Measurements from ENCODE around the gene LIN37. TPM values are rescaled to one million over a fixed set of nuclear protein-coding genes. Genes with fewer than 3 reads are reported as not detected.

The LIN37 gene
- polyA plus RNA-seq, 1 donor (not counting 4 experiments of a cell fraction or from before 2014, with no cell fraction given), result 6.7 TPM

DNA sequence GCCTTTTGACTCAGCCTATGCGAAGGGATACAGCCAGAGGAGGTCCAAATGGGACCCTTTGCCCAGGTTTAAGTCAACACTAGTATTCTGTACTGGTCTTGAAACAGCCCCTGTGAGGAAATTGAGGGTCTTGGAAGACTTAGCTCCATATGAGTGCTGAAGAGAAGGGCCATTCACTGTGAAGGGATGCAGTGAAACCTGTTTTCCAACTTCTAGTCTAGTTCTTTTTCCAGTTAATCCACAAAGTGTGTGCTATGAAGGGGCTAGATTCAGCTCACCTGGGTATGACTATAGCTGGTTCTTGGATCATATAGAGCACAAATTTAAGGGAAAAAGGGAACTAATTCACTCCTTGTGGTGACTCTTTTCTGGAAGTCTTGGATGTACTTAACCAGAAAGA, 40.0 kb upstream of the LIN37 start:
- Histone ChIP-seq H3K4me2 (ENCODE audit: control insufficient read depth, extremely low read depth, insufficient read depth, low read depth, low read length) (no peak overlapping the region), H2AFZ (ENCODE audit: control insufficient read depth, low read length) (no peak overlapping the region), H3K9me3 (ENCODE audit: control insufficient read depth, low read depth, low read length) (no peaks in the 10 kb centered on the region), H3K9ac (ENCODE audit: control insufficient read depth, extremely low read depth, insufficient read depth, low read length) (no peak overlapping the region), H3K36me3 (ENCODE audit: control insufficient read depth in 2 of 2, extremely low read depth in 1 of 2, insufficient read depth in 2 of 2, low read length in 2 of 2) (no peaks in the 10 kb centered on the region), H4K20me1 (ENCODE audit: control insufficient read depth, extremely low read depth, insufficient read depth, low read length) (no peaks in the 10 kb centered on the region), H3K4me3 (ENCODE audit: control insufficient read depth in 2 of 3, extremely low read depth in 1 of 3, insufficient read depth in 2 of 3, low read depth in 1 of 3, low read length in 3 of 3) (no peak overlapping the region), H3K9me1 (ENCODE audit: control insufficient read depth, extremely low read depth, insufficient read depth, low read length) (no peaks in the 10 kb centered on the region), H3K4me1 (ENCODE audit: control insufficient read depth, extremely low read depth, insufficient read depth, low read length) (peaks cover 6% of the 10 kb centered on the region), H3K27ac (ENCODE audit: control insufficient read depth, insufficient read depth, low read length) (no peak overlapping the region), H3K27me3 (ENCODE audit: control insufficient read depth, extremely low read depth, insufficient read depth, low read length) (no peaks in the 10 kb centered on the region), H3K79me2 (ENCODE audit: control insufficient read depth, insufficient read depth, low read length) (no peaks in the 10 kb centered on the region)
- no peak for FAIRE-seq
- DNase-seq (ENCODE audit: low read depth, low spot score), result no peak
- dilution Hi-C loops (cut with MboI; ENCODE audit: extremely low pct_ligation_motif_present, low sequenced_read_pairs), result no loop called here
- no peak for TF ChIP-seq EZH2 (IDR thresholded peaks at IDR 0.05; ENCODE audit: low read length)
- TF ChIP-seq, protein P1, sequence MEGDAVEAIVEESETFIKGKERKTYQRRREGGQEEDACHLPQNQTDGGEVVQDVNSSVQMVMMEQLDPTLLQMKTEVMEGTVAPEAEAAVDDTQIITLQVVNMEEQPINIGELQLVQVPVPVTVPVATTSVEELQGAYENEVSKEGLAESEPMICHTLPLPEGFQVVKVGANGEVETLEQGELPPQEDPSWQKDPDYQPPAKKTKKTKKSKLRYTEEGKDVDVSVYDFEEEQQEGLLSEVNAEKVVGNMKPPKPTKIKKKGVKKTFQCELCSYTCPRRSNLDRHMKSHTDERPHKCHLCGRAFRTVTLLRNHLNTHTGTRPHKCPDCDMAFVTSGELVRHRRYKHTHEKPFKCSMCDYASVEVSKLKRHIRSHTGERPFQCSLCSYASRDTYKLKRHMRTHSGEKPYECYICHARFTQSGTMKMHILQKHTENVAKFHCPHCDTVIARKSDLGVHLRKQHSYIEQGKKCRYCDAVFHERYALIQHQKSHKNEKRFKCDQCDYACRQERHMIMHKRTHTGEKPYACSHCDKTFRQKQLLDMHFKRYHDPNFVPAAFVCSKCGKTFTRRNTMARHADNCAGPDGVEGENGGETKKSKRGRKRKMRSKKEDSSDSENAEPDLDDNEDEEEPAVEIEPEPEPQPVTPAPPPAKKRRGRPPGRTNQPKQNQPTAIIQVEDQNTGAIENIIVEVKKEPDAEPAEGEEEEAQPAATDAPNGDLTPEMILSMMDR (optimal IDR thresholded peaks at IDR 0.05 in 1 of 3, IDR thresholded peaks at IDR 0.05 in 1 of 3, conservative IDR thresholded peaks at IDR 0.05 in 1 of 3; ENCODE audit: extremely low read depth in 1 of 3, insufficient read depth in 2 of 3, low read length in 3 of 3), result no peak

DNA sequence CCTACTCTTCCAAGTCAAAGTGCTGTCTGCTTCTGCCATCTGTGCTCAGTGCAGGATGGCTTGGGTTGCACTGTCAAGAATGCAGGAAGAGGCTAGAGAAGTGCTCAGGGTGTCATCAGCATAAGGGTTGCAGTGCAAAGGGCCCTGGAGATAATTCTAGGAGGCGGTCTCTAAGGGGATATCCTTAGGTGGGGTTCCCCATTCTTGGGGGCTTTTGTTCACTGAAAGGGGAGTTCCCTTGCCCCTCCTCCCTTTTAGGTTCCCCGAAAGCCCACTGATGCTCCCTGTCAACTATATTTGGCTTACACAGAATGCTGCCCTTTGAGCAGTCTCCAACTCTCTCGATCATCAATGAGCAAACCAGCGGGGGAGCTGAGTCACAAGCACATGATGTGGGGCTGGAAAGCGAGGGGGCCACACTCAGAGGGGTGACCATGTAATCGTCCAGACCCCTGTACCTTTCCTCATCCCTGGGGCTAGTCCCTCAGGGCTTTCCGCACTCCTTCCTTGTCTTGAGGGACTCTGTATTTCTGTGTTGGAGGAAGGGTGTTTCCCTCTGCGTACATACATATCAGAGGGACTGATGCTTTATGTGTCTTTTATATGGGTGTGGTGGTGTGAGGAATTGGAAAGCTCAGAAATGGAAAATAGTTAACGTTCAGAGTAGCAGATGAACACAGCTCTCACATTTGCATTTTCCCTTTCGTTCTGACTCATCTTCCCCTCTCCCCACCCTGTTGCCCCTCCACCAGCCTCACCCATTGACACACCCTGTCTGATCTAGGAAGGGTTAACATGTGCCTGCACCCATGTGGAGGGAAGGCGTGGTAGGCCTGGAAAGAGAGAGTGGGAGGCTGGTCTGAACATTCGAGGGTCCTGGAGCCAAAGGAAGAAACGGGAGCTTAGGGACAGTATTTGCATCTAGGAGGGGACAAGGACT, 37.3 kb upstream of the LIN37 start:
- TF ChIP-seq EZH2 (IDR thresholded peaks at IDR 0.05; ENCODE audit: low read length), result no peak
- TF ChIP-seq, protein P1 (optimal IDR thresholded peaks at IDR 0.05 in 1 of 3, IDR thresholded peaks at IDR 0.05 in 1 of 3, conservative IDR thresholded peaks at IDR 0.05 in 1 of 3; ENCODE audit: extremely low read depth in 1 of 3, insufficient read depth in 2 of 3, low read length in 3 of 3), result no peak
- Histone ChIP-seq H3K9ac (ENCODE audit: control insufficient read depth, extremely low read depth, insufficient read depth, low read length) (no peak overlapping the region), H3K4me2 (ENCODE audit: control insufficient read depth, extremely low read depth, insufficient read depth, low read depth, low read length) (no peak overlapping the region), H3K9me3 (ENCODE audit: control insufficient read depth, low read depth, low read length) (no peaks in the 10 kb centered on the region), H3K79me2 (ENCODE audit: control insufficient read depth, insufficient read depth, low read length) (no peaks in the 10 kb centered on the region), H3K4me3 (ENCODE audit: control insufficient read depth in 2 of 3, extremely low read depth in 1 of 3, insufficient read depth in 2 of 3, low read depth in 1 of 3, low read length in 3 of 3) (no peak overlapping the region), H4K20me1 (ENCODE audit: control insufficient read depth, extremely low read depth, insufficient read depth, low read length) (no peaks in the 10 kb centered on the region), H3K27ac (ENCODE audit: control insufficient read depth, insufficient read depth, low read length) (no peak overlapping the region), H3K27me3 (ENCODE audit: control insufficient read depth, extremely low read depth, insufficient read depth, low read length) (no peaks in the 10 kb centered on the region), H3K4me1 (ENCODE audit: control insufficient read depth, extremely low read depth, insufficient read depth, low read length) (peaks cover 12% of the 10 kb centered on the region), H3K36me3 (ENCODE audit: control insufficient read depth in 2 of 2, extremely low read depth in 1 of 2, insufficient read depth in 2 of 2, low read length in 2 of 2) (no peaks in the 10 kb centered on the region), H3K9me1 (ENCODE audit: control insufficient read depth, extremely low read depth, insufficient read depth, low read length) (no peaks in the 10 kb centered on the region), H2AFZ (ENCODE audit: control insufficient read depth, low read length) (no peak overlapping the region)
- dilution Hi-C loops (cut with MboI; ENCODE audit: extremely low pct_ligation_motif_present, low sequenced_read_pairs), result no loop called here
- FAIRE-seq, result no peak
- DNase-seq (ENCODE audit: low read depth, low spot score), result no peak
